Stimulated activated CD8-positive, alpha-beta memory T cell treated with anti-CD3 and anti-CD28 coated beads, Interleukin-7, amount 100 ng/mL, for 1 hour (primary cell): ENCODE results near the gene TPX2.
"Not testable (repeated sequence)": the region's sequence is repeated elsewhere in the genome, so short reads cannot be mapped to it uniquely, and the experiment has no call there.

Source experiments
- DNase-seq, 2 donors: peaks; one replicate each; pipeline ENCODE4 v3.0.0-alpha.2; 2020; ENCODE audit warnings: low read depth in 2 of 2

Gene TPX2

GRCh38 chr20:31720486-31721407, 18.3 kb upstream of the TPX2 start:
- no peak for DNase-seq

- no peak for DNase-seq
These were observed 17.5 kb upstream of the TPX2 start for GRCh38 chr20:31721408-31722256.

- peak; percentile 36 to 55 for DNase-seq
These were observed 16.6 kb upstream of the TPX2 start, which contains the start of gene BCL2L1 for GRCh38 chr20:31722257-31723068. TSS of gene BCL2L1 (minus strand) at chr20:31722868. CDS start at chr20:31722218, 650 bp downstream.

- DNase-seq, result no peak
These were observed 16.1 kb upstream of the TPX2 start for GRCh38 chr20:31723069-31723318.

GRCh38 chr20:31723319-31724078, 15.6 kb upstream of the TPX2 start:
- DNase-seq, result peak; percentile 96 to 97

- DNase-seq, result no peak
These were observed 7.8 kb upstream of the TPX2 start for GRCh38 chr20:31731321-31731717.

GRCh38 chr20:31739550-31739977, 474 bp downstream of the TPX2 start:
- no peak for DNase-seq

GRCh38 chr20:31740208-31740607, 1.1 kb downstream of the TPX2 start:
- no peak for DNase-seq

GRCh38 chr20:31740656-31741323, 1.7 kb downstream of the TPX2 start:
- no peak for DNase-seq

- DNase-seq, result no peak
These were observed 7.2 kb downstream of the TPX2 start for GRCh38 chr20:31746068-31746878.

- DNase-seq, result not testable (repeated sequence)
These were observed 7.9 kb downstream of the TPX2 start for GRCh38 chr20:31747028-31747427.

- no peak for DNase-seq
These were observed 8.6 kb downstream of the TPX2 start for GRCh38 chr20:31747640-31748039.

GRCh38 chr20:31749223-31749622, 10.1 kb downstream of the TPX2 start:
- DNase-seq, result no peak

GRCh38 chr20:31751126-31751525, 12.0 kb downstream of the TPX2 start:
- DNase-seq, result no peak

- DNase-seq, result no peak
These were observed 18.2 kb downstream of the TPX2 start for GRCh38 chr20:31757254-31757653.

GRCh38 chr20:31758521-31758920, 19.4 kb downstream of the TPX2 start:
- no peak for DNase-seq

GRCh38 chr20:31758991-31759390, 19.9 kb downstream of the TPX2 start:
- DNase-seq, result no peak

GRCh38 chr20:31759836-31760518, 20.9 kb downstream of the TPX2 start:
- DNase-seq, result no peak
